Suprapubic skin (tissue), 4 donors: ENCODE data around the gene CLEC18C. TPM values are rescaled to one million over a fixed set of nuclear protein-coding genes. Genes with fewer than 3 reads are reported as not detected.
"Not testable (repeated sequence)": the region's sequence is repeated elsewhere in the genome, so short reads cannot be mapped to it uniquely, and the experiment has no call there.

ENCODE experiments used
- DNase-seq, 2 donors: peaks; one replicate each; pipeline ENCODE4 v3.0.0-alpha.2; 2019; ENCODE audit warnings: low spot score in 2 of 2
- H3K27ac ChIP-seq: fragments of 200-600 bp; sonication (generic); one replicate; pipeline ENCODE4 v1.5.1; 2019
- H3K27me3 ChIP-seq: fragments of 200-600 bp; sonication (generic); one replicate; pipeline ENCODE4 v1.5.1; 2019
- H3K36me3 ChIP-seq: fragments of 200-600 bp; sonication (generic); one replicate; pipeline ENCODE4 v1.5.1; 2019
- H3K4me1 ChIP-seq: fragments of 200-600 bp; sonication (generic); one replicate; pipeline ENCODE4 v1.5.1; 2019
- H3K4me3 ChIP-seq: fragments of 200-600 bp; sonication (generic); one replicate; pipeline ENCODE4 v1.5.1; 2019; ENCODE audit warnings: mild to moderate bottlenecking
- H3K9me3 ChIP-seq: fragments of 200-600 bp; sonication (generic); one replicate; pipeline ENCODE4 v1.5.1; 2019
- WGBS: methylation state at CpG from one replicate; pipeline ENCODE4 v1.1.5; 2018; 5-methylcytosine and 5-hydroxymethylcytosine counted together
- total RNA-seq, 4 donors: library from RNA; depleted of rRNA; stranded (reverse); fragments of >200 nt; gene quantifications; one replicate each; pipeline ENCODE4 v1.1.0, GENCODE V29; 2016

The CLEC18C gene
- total RNA-seq, 4 donors from 2014 or later: not detected

DNA sequence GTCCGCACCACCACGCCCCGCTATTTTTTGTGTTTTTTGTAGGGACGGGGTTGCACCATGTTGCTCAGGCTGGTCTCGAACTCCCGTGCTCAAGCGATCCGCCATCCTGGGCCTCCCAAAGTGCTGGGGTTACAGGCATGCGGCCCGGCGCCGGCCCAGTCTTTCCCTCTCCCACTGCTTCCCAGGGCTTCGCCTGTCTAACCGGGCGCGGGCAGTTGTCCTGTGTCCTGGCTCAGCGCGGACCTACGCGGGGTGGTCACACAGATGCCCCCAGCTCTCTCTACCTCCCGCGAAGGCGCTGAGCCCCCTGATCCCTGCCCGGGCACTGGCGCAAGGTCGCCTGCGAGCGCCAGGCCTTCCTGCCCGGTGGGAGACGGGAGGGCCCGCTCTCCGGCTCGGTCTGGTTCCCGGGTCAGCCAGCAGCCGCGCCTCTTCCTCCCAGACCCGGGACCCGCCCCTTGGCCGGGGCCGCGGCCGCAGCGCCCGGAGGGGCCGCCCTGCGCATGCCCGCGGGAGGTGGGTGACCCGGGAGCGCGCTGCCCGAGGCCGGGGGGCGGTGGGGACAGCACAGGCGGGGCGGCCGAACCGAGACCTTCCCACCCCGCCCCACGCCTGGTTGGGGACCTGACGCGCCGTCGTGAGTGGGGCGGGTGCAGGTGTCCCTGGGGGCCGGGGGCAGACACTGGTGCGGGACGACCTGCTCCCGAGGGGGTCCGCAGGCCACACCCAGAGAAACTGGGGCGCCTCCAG, 14.4 kb downstream of the CLEC18C start:
- not testable (repeated sequence) for H3K9me3 ChIP-seq, H3K4me1 ChIP-seq, H3K27me3 ChIP-seq, H3K36me3 ChIP-seq
- DNase-seq: peak in 1 of 2 donors; percentile 38
- Histone ChIP-seq H3K4me3 (peak overlapping the region; percentile 54), H3K27ac (peak overlapping the region; percentile 64)
- no CpG with 5 or more reads among the region's 71 CpGs for WGBS

DNA sequence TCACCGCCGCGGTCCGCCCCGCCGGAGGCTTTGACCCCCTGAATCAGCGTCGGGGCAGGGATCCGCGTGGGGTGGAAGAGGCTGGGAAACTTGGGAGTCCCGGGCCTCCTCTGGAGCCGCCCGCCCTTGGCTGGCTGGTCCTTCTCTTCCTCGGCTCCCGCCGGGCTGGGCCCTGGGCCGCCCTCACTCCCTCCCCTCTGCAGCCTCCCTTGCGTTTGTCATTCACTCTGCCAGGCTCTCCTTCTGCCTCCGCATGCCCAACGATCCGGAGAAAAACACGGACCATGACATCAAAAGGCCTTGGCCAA, 15.0 kb downstream of the CLEC18C start:
- peak overlapping the region; percentile 64 for H3K27ac ChIP-seq
- peak in 1 of 2 donors; percentile 19 for DNase-seq
- H3K4me3 ChIP-seq: peak overlapping the region; percentile 54
- not testable (repeated sequence) for H3K27me3 ChIP-seq, H3K4me1 ChIP-seq, H3K36me3 ChIP-seq, H3K9me3 ChIP-seq
- no CpG with 5 or more reads among the region's 22 CpGs for WGBS

DNA sequence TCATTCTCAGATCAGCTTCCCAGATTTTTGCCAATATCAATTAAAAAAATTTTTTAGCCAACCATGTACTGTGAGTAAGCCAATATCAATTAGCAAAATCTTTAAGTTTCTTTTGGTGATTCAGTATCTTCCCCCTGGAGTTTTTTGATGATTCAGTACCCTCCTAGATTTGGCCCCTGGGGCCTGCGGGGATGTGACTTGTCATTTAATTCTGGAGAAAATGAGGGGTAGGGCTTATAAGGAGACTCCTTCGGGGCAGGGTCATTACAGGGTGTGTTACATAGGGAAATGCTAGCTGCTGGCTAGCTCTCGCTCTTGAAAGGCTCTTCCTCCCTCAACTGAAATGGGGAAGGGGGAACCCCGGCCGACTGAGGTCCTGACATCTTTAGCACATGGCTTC, 17.0 kb downstream of the CLEC18C start:
- not testable (repeated sequence) for H3K36me3 ChIP-seq, H3K9me3 ChIP-seq, H3K4me1 ChIP-seq, H3K4me3 ChIP-seq, H3K27me3 ChIP-seq, H3K27ac ChIP-seq, DNase-seq
- WGBS: no CpG with 5 or more reads among the region's 5 CpGs

DNA sequence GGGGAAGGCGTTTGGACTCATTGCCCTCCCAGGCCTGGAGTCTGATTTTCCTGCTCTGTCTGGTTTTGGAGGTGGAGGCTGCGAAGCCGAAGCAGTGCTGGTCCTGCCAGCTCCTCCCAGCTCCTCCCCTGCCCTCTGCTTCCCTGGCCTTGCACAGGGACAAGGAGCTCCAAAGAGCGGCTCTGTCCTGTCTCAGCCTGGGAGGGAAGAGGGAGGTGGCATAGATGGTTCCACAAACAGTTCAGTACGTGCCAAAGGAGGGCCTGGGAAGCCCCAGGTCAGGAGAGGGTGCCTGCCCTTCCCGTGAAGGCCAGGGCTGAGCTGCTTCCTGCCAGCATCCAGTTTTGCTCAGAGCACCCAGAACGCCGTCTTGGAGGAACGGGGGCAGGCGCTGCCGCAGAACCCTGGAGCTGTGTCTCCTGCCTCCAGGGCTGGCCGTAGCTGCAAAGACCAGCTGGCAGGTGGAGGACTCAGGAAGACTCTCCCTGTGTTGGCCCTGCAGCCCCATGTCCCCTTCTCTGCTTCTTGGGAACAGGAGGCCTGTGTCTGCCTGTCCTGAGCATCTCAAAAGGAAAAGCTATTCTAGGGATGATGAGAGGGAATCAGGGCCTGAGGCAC, 23.2 kb downstream of the CLEC18C start:
- not testable (repeated sequence) for H3K4me1 ChIP-seq, H3K27me3 ChIP-seq, H3K4me3 ChIP-seq, H3K36me3 ChIP-seq, DNase-seq, H3K9me3 ChIP-seq, H3K27ac ChIP-seq
- 47% methylated on average over 3 of the region's 12 CpGs for WGBS

DNA sequence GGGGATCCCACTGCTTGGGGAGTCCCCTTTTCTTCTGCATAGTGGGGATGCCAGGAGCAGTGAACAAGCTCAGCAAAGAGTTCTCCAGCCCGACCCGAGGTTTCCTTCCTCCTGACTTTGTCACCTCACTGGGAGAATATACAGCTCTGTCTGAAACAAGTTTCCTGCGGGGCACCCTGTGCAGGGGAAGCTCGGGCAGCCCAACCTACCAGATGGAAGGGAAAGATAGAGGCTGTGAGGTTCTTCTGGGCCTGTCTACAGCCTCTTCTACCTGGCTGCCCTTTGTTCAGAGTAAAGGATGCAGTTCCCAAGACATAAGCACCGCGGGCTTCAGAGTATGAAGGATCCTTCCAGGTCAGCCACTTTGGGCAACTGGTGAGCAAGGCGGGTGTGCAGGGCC, 24.0 kb downstream of the CLEC18C start:
- not testable (repeated sequence) for H3K27me3 ChIP-seq, DNase-seq, H3K4me1 ChIP-seq, H3K36me3 ChIP-seq, H3K4me3 ChIP-seq, H3K9me3 ChIP-seq, H3K27ac ChIP-seq
- 76% methylated on average over 4 of the region's 7 CpGs for WGBS

DNA sequence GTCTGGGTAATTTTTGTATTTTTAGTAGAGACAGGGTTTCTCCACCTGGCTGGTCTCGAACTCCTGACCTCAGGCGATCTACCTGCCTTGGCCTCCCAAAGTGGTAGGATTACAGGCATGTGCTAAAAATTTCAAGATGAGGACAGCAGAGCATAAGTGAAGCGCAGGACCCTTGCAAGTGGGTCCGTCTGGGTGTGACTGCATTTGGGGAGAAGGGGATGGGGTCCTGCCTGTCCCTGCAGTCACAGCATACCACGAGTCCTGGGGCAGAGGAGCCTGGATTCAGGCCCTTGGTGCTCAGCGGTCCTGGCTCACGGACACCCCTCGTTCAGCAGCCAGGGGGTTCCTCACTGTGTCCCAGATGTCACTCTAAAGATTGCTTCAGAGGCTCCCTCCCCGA, 24.6 kb downstream of the CLEC18C start:
- not testable (repeated sequence) for H3K4me1 ChIP-seq, H3K36me3 ChIP-seq, H3K27ac ChIP-seq, H3K4me3 ChIP-seq, DNase-seq, H3K9me3 ChIP-seq, H3K27me3 ChIP-seq
- WGBS: 81% methylated on average over 8 of the region's 9 CpGs

DNA sequence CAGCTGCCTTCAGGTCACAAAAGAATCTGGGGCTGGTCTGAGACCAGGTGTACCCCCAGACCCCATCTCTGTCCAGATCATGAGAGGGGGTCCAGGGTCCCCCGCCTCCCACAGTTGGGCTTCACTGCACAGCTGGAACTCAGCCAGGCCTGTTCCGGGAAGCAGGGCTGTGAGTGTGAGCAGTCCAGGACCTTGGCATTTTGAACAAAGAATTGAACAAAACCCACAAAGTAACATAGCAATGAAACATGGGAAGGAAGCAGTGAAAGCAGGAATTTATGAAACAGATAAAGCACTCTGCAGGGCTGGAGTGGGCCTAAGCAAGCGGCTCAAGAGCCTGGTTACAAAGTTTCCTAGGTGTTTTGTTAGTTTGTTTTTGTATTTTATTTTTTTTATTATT, 25.1 kb downstream of the CLEC18C start:
- H3K9me3 ChIP-seq, H3K27me3 ChIP-seq, H3K4me1 ChIP-seq, H3K27ac ChIP-seq, DNase-seq, H3K4me3 ChIP-seq, H3K36me3 ChIP-seq: not testable (repeated sequence)
- WGBS: 50% methylated on average over 3 of the region's 3 CpGs

DNA sequence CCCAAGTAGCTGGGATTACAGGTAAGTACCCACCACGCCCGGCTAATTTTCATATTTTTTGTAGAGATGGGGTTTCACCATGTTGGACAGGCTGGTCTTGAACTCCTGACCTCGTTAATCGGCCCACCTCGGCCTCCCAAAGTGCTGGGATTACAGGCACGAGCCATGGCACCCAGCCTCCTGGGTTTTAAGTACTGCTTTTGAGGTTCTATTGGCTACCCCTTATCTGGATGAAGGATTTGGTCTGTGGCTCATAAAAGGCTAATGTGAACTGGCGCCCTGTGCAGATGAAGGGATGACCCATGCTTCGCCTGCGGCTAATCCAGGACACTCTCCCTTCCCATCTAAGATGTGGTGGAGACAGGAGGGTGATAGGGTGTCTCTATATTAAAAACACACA, 25.6 kb downstream of the CLEC18C start:
- DNase-seq, H3K27me3 ChIP-seq, H3K27ac ChIP-seq, H3K9me3 ChIP-seq, H3K36me3 ChIP-seq, H3K4me1 ChIP-seq, H3K4me3 ChIP-seq: not testable (repeated sequence)
- 85% methylated on average over 9 of the region's 9 CpGs for WGBS

DNA sequence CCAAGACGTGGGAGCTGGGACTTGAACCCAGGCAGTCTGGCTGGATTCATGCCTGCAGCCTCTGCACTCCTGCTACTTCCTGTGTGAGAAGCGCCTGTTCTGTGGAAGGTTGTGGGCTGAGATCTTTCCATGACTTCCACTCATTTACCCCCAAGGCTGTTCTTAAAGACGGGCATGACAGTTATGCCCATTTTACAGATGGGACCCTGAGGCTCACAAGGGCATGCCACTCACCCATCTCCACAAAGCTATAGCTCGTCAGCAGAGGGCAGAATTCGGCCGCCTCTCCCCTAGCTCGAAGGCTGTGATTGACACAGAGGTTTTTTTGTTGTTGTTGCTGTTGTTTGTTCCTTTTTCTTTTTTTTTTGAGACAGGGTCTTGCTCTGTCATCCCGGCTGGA, 26.5 kb downstream of the CLEC18C start:
- 81% methylated on average over 8 of the region's 8 CpGs for WGBS
- H3K27ac ChIP-seq, H3K9me3 ChIP-seq, H3K4me3 ChIP-seq, DNase-seq, H3K27me3 ChIP-seq, H3K36me3 ChIP-seq, H3K4me1 ChIP-seq: not testable (repeated sequence)

DNA sequence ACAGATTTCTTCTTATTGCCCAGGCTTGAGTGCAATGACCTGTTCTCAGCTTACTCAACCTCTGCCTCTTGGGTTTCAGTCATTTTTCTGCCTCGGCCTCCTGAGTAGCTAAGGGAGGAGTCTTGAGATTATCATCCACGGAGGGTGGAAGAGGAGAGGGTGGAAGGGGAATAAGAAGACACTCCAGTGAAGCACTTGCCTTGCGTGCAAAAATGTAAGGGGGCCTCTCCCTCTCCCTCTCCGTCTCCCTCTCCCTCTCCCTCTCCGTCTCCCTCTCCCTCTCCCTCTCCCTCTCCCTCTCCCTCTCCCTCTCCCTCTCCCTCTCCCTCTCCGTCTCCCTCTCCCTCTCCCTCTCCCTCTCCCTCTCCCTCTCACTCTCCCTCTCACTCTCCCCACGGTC, 29.9 kb downstream of the CLEC18C start:
- not testable (repeated sequence) for H3K36me3 ChIP-seq, H3K4me3 ChIP-seq, H3K27ac ChIP-seq, H3K4me1 ChIP-seq, H3K27me3 ChIP-seq, DNase-seq, H3K9me3 ChIP-seq
- 65% methylated on average over 4 of the region's 7 CpGs for WGBS

DNA sequence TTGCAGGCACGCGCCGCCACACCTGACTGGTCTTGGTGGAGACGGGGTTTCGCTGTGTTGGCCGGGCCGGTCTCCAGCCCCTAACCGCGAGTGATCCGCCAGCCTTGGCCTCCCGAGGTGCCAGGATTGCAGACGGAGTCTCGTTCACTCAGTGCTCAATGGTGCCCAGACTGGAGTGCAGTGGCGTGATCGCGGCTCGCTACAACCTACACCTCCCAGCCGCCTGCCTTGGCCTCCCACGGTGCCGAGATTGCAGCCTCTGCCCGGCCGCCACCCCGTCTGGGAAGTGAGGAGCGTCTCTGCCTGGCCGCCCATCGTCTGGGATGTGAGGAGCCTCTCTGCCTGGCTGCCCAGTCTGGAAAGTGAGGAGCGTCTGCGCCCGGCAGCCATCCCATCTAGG, 30.4 kb downstream of the CLEC18C start:
- not testable (repeated sequence) for H3K4me3 ChIP-seq, H3K9me3 ChIP-seq, H3K27ac ChIP-seq, DNase-seq, H3K4me1 ChIP-seq, H3K36me3 ChIP-seq, H3K27me3 ChIP-seq
- 100% methylated on average over 1 of the region's 29 CpGs for WGBS

DNA sequence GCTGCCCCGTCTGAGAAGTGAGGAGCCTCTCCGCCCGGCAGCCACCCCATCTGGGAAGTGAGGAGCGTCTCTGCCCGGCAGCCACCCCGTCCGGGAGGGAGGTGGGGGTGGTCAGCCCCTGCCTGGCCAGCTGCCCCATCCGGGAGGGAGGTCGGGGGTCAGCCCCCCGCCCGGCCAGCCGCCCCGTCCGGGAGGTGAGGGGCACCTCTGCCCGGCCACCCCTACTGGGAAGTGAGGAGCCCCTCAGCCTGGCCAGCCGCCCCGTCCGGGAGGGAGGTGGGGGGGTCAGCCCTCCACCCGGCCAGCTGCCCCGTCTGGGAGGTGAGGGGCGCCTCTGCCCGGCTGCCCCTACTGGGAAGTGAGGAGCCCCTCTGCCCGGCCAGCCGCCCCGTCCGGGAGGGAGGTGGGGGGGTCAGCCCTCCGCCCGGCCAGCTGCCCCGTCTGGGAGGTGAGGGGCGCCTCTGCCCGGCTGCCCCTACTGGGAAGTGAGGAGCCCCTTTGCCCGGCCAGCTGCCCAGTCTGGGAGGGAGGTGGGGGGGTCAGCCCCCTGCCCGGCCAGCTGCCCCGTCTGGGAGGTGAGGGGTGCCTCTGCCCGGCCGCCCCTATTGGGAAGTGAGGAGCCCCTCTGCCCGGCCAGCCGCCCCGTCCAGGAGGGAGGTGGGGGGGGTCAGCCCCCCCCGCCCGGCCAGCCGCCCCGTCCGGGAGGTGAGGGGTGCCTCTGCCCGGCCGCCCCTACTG, 31.2 kb downstream of the CLEC18C start:
- H3K4me3 ChIP-seq, H3K4me1 ChIP-seq, DNase-seq, H3K9me3 ChIP-seq, H3K27me3 ChIP-seq, H3K27ac ChIP-seq, H3K36me3 ChIP-seq: not testable (repeated sequence)
- no CpG with 5 or more reads among the region's 46 CpGs for WGBS

DNA sequence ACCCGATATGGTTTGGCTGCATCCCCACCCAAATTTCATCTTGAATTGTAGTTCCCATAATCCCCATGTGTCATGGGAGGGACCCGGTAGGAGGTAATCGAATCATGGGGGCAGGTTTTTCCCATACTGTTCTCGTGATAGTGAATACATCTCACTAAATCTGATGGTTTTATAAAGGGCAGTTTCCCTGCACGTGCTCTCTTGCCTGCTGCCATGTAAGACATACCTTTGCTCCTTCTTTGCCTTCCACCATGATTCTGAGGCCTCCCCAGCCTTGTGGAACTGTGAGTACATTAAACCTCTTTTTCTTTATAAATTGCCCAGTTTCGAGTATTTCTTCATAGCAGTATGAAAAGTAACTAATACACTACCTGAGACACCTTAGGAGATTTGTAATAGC, 32.8 kb downstream of the CLEC18C start:
- not testable (repeated sequence) for DNase-seq, H3K9me3 ChIP-seq, H3K4me3 ChIP-seq, H3K27ac ChIP-seq, H3K36me3 ChIP-seq, H3K27me3 ChIP-seq, H3K4me1 ChIP-seq
- WGBS: 94% methylated on average over 6 of the region's 6 CpGs

DNA sequence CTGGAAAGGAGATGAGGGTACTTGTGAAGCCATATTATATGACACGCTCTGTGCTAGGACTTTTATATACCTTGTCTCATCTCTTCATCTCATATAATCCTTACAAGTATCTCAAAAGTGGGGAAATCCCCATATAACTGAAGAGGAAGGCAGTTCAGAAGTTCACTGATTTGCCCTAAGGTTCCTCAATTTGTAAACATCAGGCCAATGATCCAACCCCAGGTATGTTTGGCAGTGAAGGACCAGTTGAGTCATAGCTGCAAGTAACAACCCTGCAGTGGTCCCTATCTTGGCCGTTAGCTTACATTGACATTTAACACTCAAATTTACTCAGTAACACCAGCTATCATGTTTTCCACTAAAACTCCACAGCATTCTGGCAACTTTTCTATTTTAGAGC, 45.0 kb downstream of the CLEC18C start:
- not testable (repeated sequence) for H3K27ac ChIP-seq, H3K4me3 ChIP-seq, DNase-seq, H3K4me1 ChIP-seq, H3K27me3 ChIP-seq, H3K9me3 ChIP-seq
- WGBS: 82% methylated on average over 2 of the region's 2 CpGs
- H3K36me3 ChIP-seq: peaks cover 16% of the 10 kb centered on the region
